SK-N-SH (cell line): ENCODE measurements around the gene CYCS.

Source experiments
- CTCF ChIP-seq: fragments of 200-600 bp; sonication (generic); IDR thresholded peaks from 2 replicates; pipeline ENCODE4 v1.6.1; 2017; ENCODE audit warnings: antibody characterized with exemption, mild to moderate bottlenecking, moderate library complexity
- POLR2AphosphoS5 ChIP-seq: IDR thresholded peaks from 2 replicates; pipeline ENCODE4 v1.6.1; 2012; ENCODE audit warnings: low read depth, low read length
- SMC3 ChIP-seq: IDR thresholded peaks from 2 replicates; pipeline ENCODE4 v1.6.1; 2012; ENCODE audit warnings: low read depth, low read length, improper control_type of control experiment
- TAF1 ChIP-seq: IDR thresholded peaks from 2 replicates; pipeline ENCODE4 v1.6.1; 2012; ENCODE audit warnings: low read depth, mild to moderate bottlenecking, low read length, moderate library complexity, borderline replicate concordance
- TF ChIP-seq, protein P1 (sequence below): fragments of 150-350 bp; IDR thresholded peaks from 2 replicates; pipeline ENCODE4 v1.6.1; 2017; ENCODE audit warnings: antibody characterized with exemption, low read length, low read depth, borderline replicate concordance

DNA sequence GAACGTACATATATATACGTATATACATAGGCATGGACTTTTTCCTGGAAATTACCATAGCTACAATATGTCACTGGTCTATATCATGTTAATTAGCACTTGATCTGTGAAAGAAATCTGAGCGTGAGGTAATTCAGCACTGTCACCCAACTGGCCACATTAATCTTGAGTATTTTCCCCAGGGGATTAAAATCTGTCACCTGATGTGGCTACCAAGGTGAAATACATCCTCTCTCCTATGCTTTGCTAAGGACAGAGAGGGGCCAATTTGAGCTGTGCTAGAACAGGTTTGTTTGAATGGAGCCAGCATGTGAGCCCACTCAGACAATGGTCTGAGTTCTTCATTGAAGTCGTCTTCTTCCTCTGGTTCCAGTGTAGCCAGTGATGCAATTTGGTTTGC, 33.3 kb downstream of the CYCS start:
- no peak for TF ChIP-seq POLR2AphosphoS5
- TF ChIP-seq CTCF: no peak
- TF ChIP-seq SMC3: no peak
- TF ChIP-seq TAF1: no peak
- TF ChIP-seq, protein P1, sequence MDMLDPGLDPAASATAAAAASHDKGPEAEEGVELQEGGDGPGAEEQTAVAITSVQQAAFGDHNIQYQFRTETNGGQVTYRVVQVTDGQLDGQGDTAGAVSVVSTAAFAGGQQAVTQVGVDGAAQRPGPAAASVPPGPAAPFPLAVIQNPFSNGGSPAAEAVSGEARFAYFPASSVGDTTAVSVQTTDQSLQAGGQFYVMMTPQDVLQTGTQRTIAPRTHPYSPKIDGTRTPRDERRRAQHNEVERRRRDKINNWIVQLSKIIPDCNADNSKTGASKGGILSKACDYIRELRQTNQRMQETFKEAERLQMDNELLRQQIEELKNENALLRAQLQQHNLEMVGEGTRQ: no peak
